HepG2 (cell line): ENCODE data around the gene SMAD6. TPM values are rescaled to one million over a fixed set of nuclear protein-coding genes. Genes with fewer than 3 reads are reported as not detected.

Experiments used
- ATAC-seq: fragments of 200-7000 bp; cut with Tn5 transposase; 3 replicates; pipeline ENCODE4 v1.9.1; 2020; ENCODE audit warnings: mild to moderate bottlenecking, moderate library complexity
- BruUV-seq: library from RNA; stranded (reverse); fragments of 400-500 nt; replicated peaks from 2 replicates; lab custom pipeline; 2021; lab: Mats Ljungman, UMichigan
- CTCF ChIA-PET: fragments of 300-600 bp; formaldehyde crosslinking; extraction: SDS; loops from one replicate; lab custom pipeline; 2021; ENCODE audit warnings: low total read pairs, inconsistent platforms, low intra/inter-chr PET ratio; lab: Yijun Ruan, JAX
- POLR2A ChIA-PET: fragments of 350-600 bp; sonication (Branson Sonifier 250); formaldehyde crosslinking; loops from one replicate; lab custom pipeline; 2020; ENCODE audit warnings: antibody characterized with exemption, inconsistent platforms; lab: Yijun Ruan, JAX
- DNase-seq: peaks from one replicate; pipeline ENCODE4 v3.0.0-alpha.2; 2015; ENCODE audit warnings: low spot score
- FAIRE-seq: peaks from 3 replicates; lab custom pipeline; 2011; peaks lifted over from hg19 to GRCh38; lab: Jason Lieb, UNC
- H2AFZ ChIP-seq: one replicate; pipeline ENCODE4 v1.6.1; 2011; ENCODE audit warnings: low read length, inconsistent platforms
- H3K27ac ChIP-seq: fragments of 300-600 bp; 3 replicates; pipeline ENCODE4 v1.8.0; 2011; ENCODE audit warnings: mixed run types, mild to moderate bottlenecking, mixed read lengths, low read length, inconsistent platforms; ENCODE audit not compliant: insufficient read depth; ENCODE audit errors: extremely low read length
- H3K27me3 ChIP-seq, 2 experiments: fragments of 200-600 bp in 1 of 2; 2 replicates in 1 of 2; 3 replicates in 1 of 2; pipeline versions ENCODE4 v1.6.0 to v1.8.0; 2011; ENCODE audit warnings: low read length in 2 of 2, mild to moderate bottlenecking in 2 of 2, moderate library complexity in 2 of 2, inconsistent platforms in 1 of 2; ENCODE audit not compliant: insufficient read depth in 2 of 2, control insufficient read depth in 1 of 2
- H3K36me3 ChIP-seq, 2 experiments: fragments of 200-600 bp in 1 of 2; replicated peaks in 1 of 2; 2 replicates in 1 of 2; 3 replicates in 1 of 2; pipeline versions ENCODE4 v1.5.1 to v1.8.0; 2011; ENCODE audit warnings: low read length in 2 of 2, inconsistent platforms in 1 of 2; ENCODE audit not compliant: insufficient read depth in 2 of 2, control insufficient read depth in 1 of 2
- H3K4me1 ChIP-seq: 2 replicates; pipeline ENCODE4 v1.5.1; 2012; ENCODE audit warnings: low read length, inconsistent platforms; ENCODE audit not compliant: insufficient read depth
- H3K4me2 ChIP-seq: 2 replicates; pipeline ENCODE4 v1.6.0; 2011; ENCODE audit warnings: low read depth, low read length, inconsistent platforms
- H3K4me3 ChIP-seq, 3 experiments: fragments of 200-600 bp in 1 of 3; sonication (generic), shearing (Covaris generic) in 1 of 3; replicated peaks in 1 of 3; 2 replicates each; pipeline ENCODE4 v1.5.1; 2011 to 2016; ENCODE audit warnings: low read length in 3 of 3, inconsistent platforms in 2 of 3, low read depth in 2 of 3, mild to moderate bottlenecking in 2 of 3, control low read depth in 1 of 3, mixed read lengths in 1 of 3; ENCODE audit not compliant: insufficient read depth in 1 of 3
- H3K79me2 ChIP-seq: one replicate; pipeline ENCODE4 v1.6.1; 2011; ENCODE audit warnings: low read length, inconsistent platforms; ENCODE audit not compliant: insufficient read depth
- H3K9ac ChIP-seq: 2 replicates; pipeline ENCODE4 v1.6.0; 2011; ENCODE audit warnings: mild to moderate bottlenecking, low read depth, low read length, inconsistent platforms; ENCODE audit not compliant: insufficient read depth
- H3K9me3 ChIP-seq: 2 replicates; pipeline ENCODE4 v1.5.1; 2012; ENCODE audit warnings: mild to moderate bottlenecking, low read length
- H4K20me1 ChIP-seq: 2 replicates; pipeline ENCODE4 v1.6.0; 2011; ENCODE audit warnings: inconsistent platforms, mild to moderate bottlenecking, low read length, moderate library complexity; ENCODE audit not compliant: insufficient read depth
- HNF4G ChIP-seq, 2 experiments: sonication (generic) in 1 of 2; formaldehyde crosslinking in 1 of 2; IDR thresholded peaks; 2 replicates each; pipeline versions ENCODE4 v1.4.0 to v1.6.1; 2011 to 2020; ENCODE audit warnings: borderline replicate concordance in 2 of 2, low read depth in 2 of 2, mild to moderate bottlenecking in 2 of 2, low read length in 1 of 2, missing genetic modification reagents in 1 of 2, moderate library complexity in 1 of 2
- KDM4B ChIP-seq: sonication (generic); formaldehyde crosslinking; IDR thresholded peaks from 2 replicates; pipeline ENCODE4 v1.4.0; 2020; ENCODE audit warnings: missing genetic modification reagents
- NFKBIZ ChIP-seq: IDR thresholded peaks from 2 replicates; pipeline ENCODE4 v1.6.1; 2018; ENCODE audit warnings: missing genetic modification reagents, missing compliant biosample characterization
- ZMYM3 ChIP-seq: sonication (generic); formaldehyde crosslinking; IDR thresholded peaks from 2 replicates; pipeline ENCODE4 v1.5.1; 2020; ENCODE audit warnings: mild to moderate bottlenecking, missing genetic modification reagents
- ZNF281 ChIP-seq: sonication (generic); formaldehyde crosslinking; IDR thresholded peaks from 2 replicates; pipeline ENCODE4 v1.4.0; 2020; ENCODE audit warnings: missing genetic modification reagents, borderline replicate concordance
- ZNF619 ChIP-seq: sonication (generic); formaldehyde crosslinking; IDR thresholded peaks from 2 replicates; pipeline ENCODE4 v1.4.0; 2020; ENCODE audit warnings: mild to moderate bottlenecking, missing genetic modification reagents
- ZNF629 ChIP-seq: sonication (generic); formaldehyde crosslinking; conservative IDR thresholded peaks from 2 replicates; pipeline ENCODE4 v1.5.0; 2020; ENCODE audit warnings: missing genetic modification reagents
- ZNF687 ChIP-seq: sonication (generic); formaldehyde crosslinking; IDR thresholded peaks from 2 replicates; pipeline ENCODE4 v1.5.1; 2020; ENCODE audit warnings: mild to moderate bottlenecking, missing genetic modification reagents, moderate library complexity
- ZSCAN30 ChIP-seq: sonication (generic); formaldehyde crosslinking; IDR thresholded peaks from 2 replicates; pipeline ENCODE4 v1.5.0; 2020; ENCODE audit warnings: mild to moderate bottlenecking, missing genetic modification reagents
- WGBS: methylation state at CpG from one replicate; pipeline ENCODE4 v1.1.6; 2017; ENCODE audit warnings: low lambda C conversion rate; 5-methylcytosine and 5-hydroxymethylcytosine counted together
- in situ Hi-C: cut with HindIII; loops from 2 replicates; pipeline ENCODE4 v1.10.0; 2017; ENCODE audit warnings: low pct_unique_long_range_greater_than_20kb; ENCODE audit not compliant: extremely low pct_ligation_motif_present
- intact Hi-C: fragments of 100-400 bp; cut with micrococcal nuclease; formaldehyde crosslinking; loops from one replicate; pipeline ENCODE4 v1.10.0; 2022; ENCODE audit not compliant: unreplicated experiment
- polyA plus RNA-seq, 8 experiments: library from polyadenylated mRNA; depleted of rRNA in 3 of 8; stranded (reverse) in 7 of 8; unstranded in 1 of 8; fragments of >200 nt; fragmentation: Illumina TruSeq in 4 of 8; extraction: Trizol in 4 of 8; gene quantifications; 2 replicates each; pipeline versions ENCODE4 v1.2.1 to v1.2.3, GENCODE V29; 2011 to 2016; ENCODE audit warnings: low read depth in 4 of 8, missing spikeins in 1 of 8, mixed read lengths in 1 of 8; ENCODE audit not compliant: insufficient read depth in 1 of 8
- total RNA-seq, 5 experiments: library from RNA; depleted of rRNA; stranded (reverse); fragments of >200 nt; fragmentation: Illumina TruSeq; extraction: Trizol; gene quantifications; 2 replicates each; pipeline ENCODE4 v1.2.3, GENCODE V29; 2016; ENCODE audit warnings: low read depth in 1 of 5

The SMAD6 gene
- total and polyA plus RNA-seq, 2 of the 13 experiments (the other 11 are each of a cell fraction or from before 2014, with no cell fraction given) = 3.3 to 4.4 TPM

GRCh38 chr15:66778716-66779115, 76.7 kb downstream of the SMAD6 start:
- ATAC-seq (no peak), DNase-seq (no peak), FAIRE-seq (no peak)
- no peaks in the 10 kb centered on the region for H3K79me2 ChIP-seq
- TF ChIP-seq ZMYM3 (CRISPR knock-in tag) (0 out of 2 replicates have a peak, but pooled peaks have one; percentile 13), ZNF629 (CRISPR knock-in tag) (peak; percentile 83), ZSCAN30 (no peak)
- H3K27me3 ChIP-seq = no peaks in the 10 kb centered on the region
- no peak overlapping the region for H3K4me2 ChIP-seq
- ChIA-PET CTCF (no interaction called here), POLR2A (interaction anchor here (0.8 to 1.8 kb wide), 4 partner anchors 8 to 76 kb away, joined by 3 to 14 read pairs (median 6); partner anchors contain the start of gene SMAD6)
- no TSS peak for BruUV-seq
- H4K20me1 ChIP-seq = no peaks in the 10 kb centered on the region
- WGBS = 97% methylated on average over 6 of the region's 8 CpGs
- intact Hi-C loops = no loop called here
- H3K36me3 ChIP-seq = peaks cover 0 to 2% of the 10 kb centered on the region in 2 experiments; a peak in 1 of 5 replicates
- H3K9me3 ChIP-seq = no peaks in the 10 kb centered on the region
- no peak overlapping the region for H2AFZ ChIP-seq
- H3K4me1 ChIP-seq = peaks cover 34% of the 10 kb centered on the region
- H3K4me3 ChIP-seq = no peak overlapping the region
- in situ Hi-C loops = loop anchor here (5.0 kb wide), 1 partner anchor 166 kb away; no protein-coding TSS in a partner anchor
- H3K9ac ChIP-seq = no peak overlapping the region
- no peak overlapping the region for H3K27ac ChIP-seq

GRCh38 chr15:66779331-66780009, 77.4 kb downstream of the SMAD6 start:
- Histone ChIP-seq H2AFZ (no peak overlapping the region), H3K79me2 (no peaks in the 10 kb centered on the region), H3K4me2 (peak overlapping the region; percentile 69), H3K4me1 (peaks cover 27% of the 10 kb centered on the region), H3K9me3 (no peaks in the 10 kb centered on the region), H3K4me3 (peak overlapping the region in 1 of 3 experiments; percentile 45; a peak in 1 of 6 replicates), H3K36me3 (peaks cover 0 to 2% of the 10 kb centered on the region in 2 experiments; a peak in 1 of 5 replicates), H4K20me1 (no peaks in the 10 kb centered on the region), H3K9ac (peak overlapping the region; percentile 44), H3K27me3 (no peaks in the 10 kb centered on the region), H3K27ac (peak overlapping the region; percentile 63)
- POLR2A ChIA-PET = interaction anchor here (0.8 to 1.8 kb wide), 8 partner anchors 9 to 77 kb away, joined by 3 to 14 read pairs (median 4); partner anchors contain the start of gene SMAD6
- WGBS = 0% methylated on average over 1 of the region's 4 CpGs
- CTCF ChIA-PET = no interaction called here
- FAIRE-seq = peak; percentile 94
- ATAC-seq = peak; percentile 92
- DNase-seq = peak; percentile 82
- in situ Hi-C loops = loop anchor here (5.0 to 10.0 kb wide), 2 partner anchors 65 to 167 kb away; no protein-coding TSS in a partner anchor
- no TSS peak for BruUV-seq
- intact Hi-C loops = no loop called here
- no peak for TF ChIP-seq KDM4B
- TF ChIP-seq ZNF687 (CRISPR knock-in tag) = peak; percentile 68
- TF ChIP-seq ZNF281 (CRISPR knock-in tag) = no peak
- no peak for TF ChIP-seq NFKBIZ
- TF ChIP-seq ZNF619 (CRISPR knock-in tag) = no peak
- peak; percentile 63; the same call in 1 of the 2 replicates for TF ChIP-seq HNF4G (IDR thresholded peaks at IDR 0.05; ENCODE audit: borderline replicate concordance, low read depth, low read length)
- peak; percentile 67; the same call in 1 of the 2 replicates for TF ChIP-seq HNF4G (CRISPR knock-in tag; IDR thresholded peaks at IDR 0.05; ENCODE audit: borderline replicate concordance, low read depth)
